RWPE2 (cell line): ENCODE data around the gene HS6ST1.

ENCODE experiments used
- ATAC-seq: fragments of 200-7000 bp; cut with Tn5 transposase; 3 replicates; pipeline ENCODE4 v1.9.1; 2021; ENCODE audit warnings: low read depth
- DNase-seq: peaks from one replicate; pipeline ENCODE4 v3.0.0-alpha.2; 2020; ENCODE audit warnings: low spot score
- H3K27ac ChIP-seq: fragments of 450-650 bp; 2 replicates; pipeline ENCODE4 v1.5.1; 2017; ENCODE audit warnings: mild to moderate bottlenecking; ENCODE audit not compliant: poor library complexity, severe bottlenecking
- H3K27me3 ChIP-seq: fragments of 250-450 bp; sonication (Bioruptor Pico); 2 replicates; pipeline ENCODE4 v1.5.1; 2021; ENCODE audit warnings: mild to moderate bottlenecking, moderate library complexity; ENCODE audit not compliant: insufficient read depth, poor library complexity, severe bottlenecking
- H3K36me3 ChIP-seq: fragments of 250-450 bp; sonication (Bioruptor Pico); 2 replicates; pipeline ENCODE4 v1.5.1; 2020; ENCODE audit warnings: low read depth, mild to moderate bottlenecking, moderate library complexity
- H3K4me1 ChIP-seq: fragments of 250-450 bp; sonication (Bioruptor Pico); 2 replicates; pipeline ENCODE4 v1.5.1; 2021; ENCODE audit warnings: mild to moderate bottlenecking, moderate library complexity; ENCODE audit not compliant: insufficient read depth, poor library complexity, severe bottlenecking
- H3K4me3 ChIP-seq: fragments of 250-450 bp; sonication (Bioruptor Pico); 2 replicates; pipeline ENCODE4 v1.5.1; 2021; ENCODE audit warnings: mild to moderate bottlenecking, moderate library complexity; ENCODE audit not compliant: severe bottlenecking
- H3K9me3 ChIP-seq: fragments of 250-450 bp; sonication (Bioruptor Pico); 2 replicates; pipeline ENCODE4 v1.5.1; 2021; ENCODE audit warnings: mild to moderate bottlenecking, moderate library complexity; ENCODE audit not compliant: severe bottlenecking
- CTCF ChIP-seq: fragments of 450-650 bp; IDR thresholded peaks from one replicate; pipeline ENCODE4 v1.5.1; 2017; ENCODE audit warnings: mild to moderate bottlenecking, moderate library complexity; ENCODE audit not compliant: poor library complexity, severe bottlenecking

Gene HS6ST1

DNA sequence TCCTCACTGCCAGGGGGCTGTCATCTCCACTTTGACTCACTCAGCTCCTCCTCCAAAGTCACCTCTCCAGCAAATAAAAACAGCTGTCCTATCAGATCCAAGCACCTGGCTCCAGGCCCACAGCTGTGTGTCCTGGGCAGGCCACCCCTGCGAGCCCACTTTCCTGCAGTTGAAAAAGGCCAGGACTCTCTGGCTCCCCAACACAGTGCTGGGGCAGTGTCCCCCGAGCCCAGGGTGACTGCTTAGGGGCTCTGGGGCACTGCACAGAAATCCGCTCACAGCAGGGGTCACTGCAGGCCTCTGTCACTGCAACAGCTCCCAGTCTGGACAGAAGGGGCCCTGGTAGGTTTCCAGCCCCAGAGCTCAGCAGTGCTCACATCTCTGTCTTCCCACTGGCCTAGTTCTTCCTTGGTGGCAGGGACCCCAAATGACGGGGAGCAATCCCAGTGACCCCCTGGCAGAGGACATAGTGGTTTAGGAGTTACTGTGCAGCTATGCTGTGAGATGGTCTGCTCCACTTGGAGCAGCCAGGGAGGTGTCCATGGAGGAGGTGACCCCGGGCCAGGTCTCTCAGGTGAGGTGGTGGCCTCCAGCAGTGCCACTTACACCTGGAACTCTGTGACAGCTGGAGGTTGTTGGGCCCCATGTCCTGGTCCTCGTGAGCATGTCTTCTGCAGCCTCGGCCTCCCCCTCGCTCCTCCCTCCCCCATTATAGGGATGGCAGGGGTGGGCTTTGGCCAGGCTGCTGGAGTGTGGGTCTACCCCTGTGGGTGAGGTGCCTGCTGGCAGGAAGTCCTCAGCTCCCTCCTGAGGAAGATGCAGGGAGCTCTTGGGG is 35.5 kb downstream of the HS6ST1 start:
- Histone ChIP-seq H3K9me3 (no peaks in the 10 kb centered on the region), H3K27ac (no peak overlapping the region), H3K27me3 (no peaks in the 10 kb centered on the region), H3K36me3 (no peaks in the 10 kb centered on the region), H3K4me3 (no peak overlapping the region), H3K4me1 (peaks cover 3% of the 10 kb centered on the region)
- ATAC-seq (no peak), DNase-seq (peak; percentile 35)
- TF ChIP-seq CTCF = no peak

DNA sequence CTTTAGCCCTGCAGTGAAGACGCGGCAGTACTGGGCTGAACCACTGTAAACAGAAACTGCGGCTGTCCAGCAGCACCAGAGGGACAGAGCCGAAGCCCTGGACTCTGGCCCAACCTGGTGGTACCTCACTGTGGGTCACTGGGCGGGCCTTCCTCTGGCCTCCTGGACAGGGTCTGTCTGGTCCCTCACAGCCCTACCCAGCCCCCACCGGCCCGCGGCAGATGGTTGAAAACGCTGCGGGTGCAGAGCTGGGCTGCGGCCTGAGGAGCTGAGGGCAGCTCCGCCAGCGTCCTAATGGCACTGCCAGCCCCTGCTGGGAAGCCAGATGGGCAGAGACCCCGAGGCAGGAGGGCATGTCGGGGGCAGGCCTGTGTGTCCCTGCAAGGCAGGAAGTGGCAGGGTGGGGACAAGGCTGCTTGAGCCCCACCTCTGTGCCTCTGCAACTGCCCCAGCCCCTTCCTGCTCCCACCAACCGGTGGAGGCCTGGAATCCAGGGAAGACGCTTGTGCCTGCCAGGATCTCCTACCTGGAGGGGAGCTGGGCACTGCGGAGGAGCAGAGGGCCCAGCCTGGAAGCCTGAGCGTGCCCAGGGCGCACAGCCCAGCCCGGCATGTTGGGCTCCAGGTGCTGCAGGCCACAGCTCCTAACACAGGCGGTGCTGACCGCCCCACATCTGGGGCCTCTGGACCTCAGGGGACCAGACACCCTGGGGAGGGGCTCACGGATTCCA is 36.3 kb downstream of the HS6ST1 start:
- H3K36me3 ChIP-seq = no peaks in the 10 kb centered on the region
- no peak overlapping the region for H3K4me3 ChIP-seq
- DNase-seq (peak; percentile 50), ATAC-seq (no peak)
- H3K9me3 ChIP-seq = no peaks in the 10 kb centered on the region
- TF ChIP-seq CTCF = no peak
- H3K4me1 ChIP-seq = peaks cover 3% of the 10 kb centered on the region
- H3K27me3 ChIP-seq = no peaks in the 10 kb centered on the region
- H3K27ac ChIP-seq = no peak overlapping the region

DNA sequence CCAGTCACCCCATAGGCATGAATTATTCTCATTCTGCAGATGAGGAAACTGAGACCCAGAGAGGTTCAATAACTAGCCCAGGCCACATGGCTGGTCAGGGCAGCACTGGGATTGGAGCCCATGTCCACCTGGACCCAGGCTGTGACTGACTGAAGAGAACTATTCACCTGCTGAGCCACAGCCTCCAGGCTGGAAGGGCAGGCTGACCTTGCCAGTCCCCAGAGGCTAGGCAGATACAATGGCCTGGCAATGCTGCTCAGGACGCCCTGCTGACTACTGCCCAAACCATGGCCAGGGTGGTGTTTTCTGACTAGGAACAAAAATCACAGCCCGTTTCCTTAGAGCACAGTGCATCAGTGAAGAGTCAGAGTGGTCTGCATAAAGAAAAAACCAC is 36.8 kb downstream of the HS6ST1 start:
- Histone ChIP-seq H3K9me3 (no peaks in the 10 kb centered on the region), H3K4me3 (no peak overlapping the region), H3K36me3 (no peaks in the 10 kb centered on the region), H3K4me1 (peaks cover 3% of the 10 kb centered on the region), H3K27me3 (no peaks in the 10 kb centered on the region), H3K27ac (no peak overlapping the region)
- DNase-seq (no peak), ATAC-seq (no peak)
- no peak for TF ChIP-seq CTCF

- peaks cover 3% of the 10 kb centered on the region for H3K4me1 ChIP-seq
- ATAC-seq (peak; percentile 52), DNase-seq (no peak)
- H3K36me3 ChIP-seq = no peaks in the 10 kb centered on the region
- TF ChIP-seq CTCF = no peak
- H3K9me3 ChIP-seq = no peaks in the 10 kb centered on the region
- no peak overlapping the region for H3K4me3 ChIP-seq
- H3K27ac ChIP-seq = no peak overlapping the region
- no peaks in the 10 kb centered on the region for H3K27me3 ChIP-seq
Measured at GRCh38 chr2:128280901-128281321, 37.8 kb downstream of the HS6ST1 start.
